Endodermal cell (in vitro differentiated cells): ENCODE data around the gene DHRS7C. TPM values are rescaled to one million over a fixed set of nuclear protein-coding genes. Genes with fewer than 3 reads are reported as not detected.

Experiments
- DNase-seq: peaks from one replicate; pipeline ENCODE4 v3.0.0-alpha.2; 2017
- H3K27ac ChIP-seq: 2 replicates; pipeline ENCODE4 v1.5.1; 2013; ENCODE audit warnings: mild to moderate bottlenecking, low read depth, low read length, moderate library complexity
- H3K27me3 ChIP-seq: 2 replicates; pipeline ENCODE4 v1.6.1; 2013; ENCODE audit warnings: mild to moderate bottlenecking, low read length, moderate library complexity; ENCODE audit not compliant: insufficient read depth, control insufficient read depth, poor library complexity, severe bottlenecking
- H3K36me3 ChIP-seq: 2 replicates; pipeline ENCODE4 v1.7.0; 2013; ENCODE audit warnings: mild to moderate bottlenecking, low read length, moderate library complexity; ENCODE audit not compliant: control insufficient read depth, insufficient read depth
- H3K4me1 ChIP-seq: one replicate; pipeline ENCODE4 v1.7.0; 2013; ENCODE audit warnings: low read length; ENCODE audit not compliant: control insufficient read depth, insufficient read depth
- H3K4me3 ChIP-seq: 2 replicates; pipeline ENCODE4 v1.5.1; 2013; ENCODE audit warnings: mild to moderate bottlenecking, low read length, moderate library complexity
- H3K9ac ChIP-seq: 2 replicates; pipeline ENCODE4 v1.6.1; 2013; ENCODE audit warnings: mild to moderate bottlenecking, low read length, moderate library complexity; ENCODE audit not compliant: poor library complexity, severe bottlenecking; ENCODE audit errors: extremely low read depth
- H3K9me3 ChIP-seq: 2 replicates; pipeline ENCODE4 v1.6.1; 2013; ENCODE audit warnings: mild to moderate bottlenecking, low read length, moderate library complexity; ENCODE audit not compliant: control insufficient read depth
- H3K27ac Mint-ChIP-seq: 2 replicates; pipeline ENCODE4 v1.8.0; 2020; ENCODE audit warnings: mixed read lengths
- H3K27me3 Mint-ChIP-seq: 2 replicates; pipeline ENCODE4 v1.8.0; 2021; ENCODE audit warnings: mild to moderate bottlenecking, mixed read lengths; ENCODE audit not compliant: insufficient read depth
- H3K36me3 Mint-ChIP-seq: 2 replicates; pipeline ENCODE4 v1.8.0; 2020; ENCODE audit warnings: low read depth, mixed read lengths
- H3K4me1 Mint-ChIP-seq: 2 replicates; pipeline ENCODE4 v1.8.0; 2020; ENCODE audit warnings: mixed read lengths
- H3K4me3 Mint-ChIP-seq: 2 replicates; pipeline ENCODE4 v1.8.0; 2020; ENCODE audit warnings: mild to moderate bottlenecking, moderate library complexity, mixed read lengths
- H3K9me3 Mint-ChIP-seq: 2 replicates; pipeline ENCODE4 v1.8.0; 2020; ENCODE audit warnings: mild to moderate bottlenecking, mixed read lengths
- WGBS, 2 experiments: methylation state at CpG; one replicate each; pipeline versions ENCODE4 v1.1.5 to v1.1.7; 2013; ENCODE audit warnings: missing lambda C conversion rate in 2 of 2, mixed read lengths in 1 of 2; ENCODE audit not compliant: insufficient coverage in 1 of 2, insufficient read length in 1 of 2; 5-methylcytosine and 5-hydroxymethylcytosine counted together
- total RNA-seq, 2 donors: library from RNA; stranded (reverse); fragmentation: NEBNext Ultra II Directional in 1 of 2; extraction: Animal tissue kit (Norgen Biotek cat#: 25700) in 1 of 2; gene quantifications; 2 replicates in 1 of 2; 3 replicates in 1 of 2; pipeline ENCODE4 v1.2.1, GENCODE V29; 2021
- TF ChIP-seq, protein P1 (sequence below): fragments of 200-600 bp; sonication (generic); conservative IDR thresholded peaks from 2 replicates; pipeline ENCODE4 v1.5.0; 2021; ENCODE audit warnings: antibody characterized with exemption, mild to moderate bottlenecking

The DHRS7C gene
- total RNA-seq, 2 donors from 2014 or later, result not detected

- Histone ChIP-seq H3K4me3 (no peak overlapping the region), H3K27me3 (no peaks in the 10 kb centered on the region), H3K9me3 (no peaks in the 10 kb centered on the region), H3K4me1 (no peaks in the 10 kb centered on the region), H3K9ac (no peak overlapping the region), H3K27ac (no peak overlapping the region), H3K36me3 (no peaks in the 10 kb centered on the region)
- DNase-seq, result no peak
- Mint-ChIP-seq H3K9me3 (peaks cover 2% of the 10 kb centered on the region), H3K4me3 (no peak overlapping the region), H3K36me3 (no peaks in the 10 kb centered on the region), H3K27ac (no peak overlapping the region), H3K27me3 (peaks cover 20% of the 10 kb centered on the region), H3K4me1 (peaks cover 5% of the 10 kb centered on the region)
- TF ChIP-seq, protein P1, sequence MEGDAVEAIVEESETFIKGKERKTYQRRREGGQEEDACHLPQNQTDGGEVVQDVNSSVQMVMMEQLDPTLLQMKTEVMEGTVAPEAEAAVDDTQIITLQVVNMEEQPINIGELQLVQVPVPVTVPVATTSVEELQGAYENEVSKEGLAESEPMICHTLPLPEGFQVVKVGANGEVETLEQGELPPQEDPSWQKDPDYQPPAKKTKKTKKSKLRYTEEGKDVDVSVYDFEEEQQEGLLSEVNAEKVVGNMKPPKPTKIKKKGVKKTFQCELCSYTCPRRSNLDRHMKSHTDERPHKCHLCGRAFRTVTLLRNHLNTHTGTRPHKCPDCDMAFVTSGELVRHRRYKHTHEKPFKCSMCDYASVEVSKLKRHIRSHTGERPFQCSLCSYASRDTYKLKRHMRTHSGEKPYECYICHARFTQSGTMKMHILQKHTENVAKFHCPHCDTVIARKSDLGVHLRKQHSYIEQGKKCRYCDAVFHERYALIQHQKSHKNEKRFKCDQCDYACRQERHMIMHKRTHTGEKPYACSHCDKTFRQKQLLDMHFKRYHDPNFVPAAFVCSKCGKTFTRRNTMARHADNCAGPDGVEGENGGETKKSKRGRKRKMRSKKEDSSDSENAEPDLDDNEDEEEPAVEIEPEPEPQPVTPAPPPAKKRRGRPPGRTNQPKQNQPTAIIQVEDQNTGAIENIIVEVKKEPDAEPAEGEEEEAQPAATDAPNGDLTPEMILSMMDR, result no peak
- WGBS, 2 experiments, result 86 to 100% methylated on average over 2 to 3 of the region's 3 CpGs
Measured at GRCh38 chr17:9780552-9780951, 10.8 kb downstream of the DHRS7C start.

- H3K4me1 ChIP-seq, result no peaks in the 10 kb centered on the region
- H3K27ac Mint-ChIP-seq, result no peak overlapping the region
- H3K4me3 Mint-ChIP-seq, result no peak overlapping the region
- no peaks in the 10 kb centered on the region for H3K36me3 ChIP-seq
- H3K9me3 Mint-ChIP-seq, result peaks cover 2% of the 10 kb centered on the region
- no peaks in the 10 kb centered on the region for H3K36me3 Mint-ChIP-seq
- no peak overlapping the region for H3K9ac ChIP-seq
- no peak overlapping the region for H3K27ac ChIP-seq
- DNase-seq, result no peak
- H3K27me3 ChIP-seq, result no peaks in the 10 kb centered on the region
- 87 to 95% methylated on average over 9 of the region's 9 CpGs for WGBS, 2 experiments
- H3K4me1 Mint-ChIP-seq, result peaks cover 5% of the 10 kb centered on the region
- no peak overlapping the region for H3K4me3 ChIP-seq
- H3K27me3 Mint-ChIP-seq, result peaks cover 12% of the 10 kb centered on the region
- H3K9me3 ChIP-seq, result no peaks in the 10 kb centered on the region
- TF ChIP-seq, protein P1, result no peak
Measured at GRCh38 chr17:9776911-9777310, 14.5 kb downstream of the DHRS7C start.

DNA sequence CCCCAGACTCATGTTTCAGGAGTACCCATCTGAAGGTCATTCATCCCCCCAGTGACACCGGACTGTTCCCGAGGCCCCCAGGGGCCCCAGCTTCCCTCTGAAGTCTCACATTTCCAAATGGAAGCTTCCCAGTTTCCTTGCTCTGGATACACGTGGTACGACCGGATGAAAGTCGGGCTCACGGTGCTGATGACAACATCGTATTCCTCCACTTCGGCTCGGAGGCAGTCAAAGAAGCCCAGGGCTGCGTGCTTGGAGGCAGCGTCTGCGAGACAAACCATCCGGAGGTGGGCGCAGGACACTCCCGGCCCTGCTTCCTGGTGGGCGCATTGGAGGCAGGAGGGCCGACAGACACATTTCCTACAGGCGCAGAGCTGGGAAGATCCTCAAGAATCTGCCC lies 18.7 kb downstream of the DHRS7C start:
- H3K27me3 Mint-ChIP-seq, result peaks cover 3% of the 10 kb centered on the region
- H3K4me3 Mint-ChIP-seq, result no peak overlapping the region
- TF ChIP-seq, protein P1, result no peak
- Histone ChIP-seq H3K36me3 (no peaks in the 10 kb centered on the region), H3K27me3 (no peaks in the 10 kb centered on the region), H3K4me3 (no peak overlapping the region), H3K9me3 (no peaks in the 10 kb centered on the region), H3K27ac (no peak overlapping the region), H3K9ac (no peak overlapping the region), H3K4me1 (no peaks in the 10 kb centered on the region)
- peaks cover 3% of the 10 kb centered on the region for H3K4me1 Mint-ChIP-seq
- 92 to 96% methylated on average over 14 to 19 of the region's 19 CpGs for WGBS, 2 experiments
- no peaks in the 10 kb centered on the region for H3K36me3 Mint-ChIP-seq
- DNase-seq, result no peak
- H3K9me3 Mint-ChIP-seq, result peaks cover 2% of the 10 kb centered on the region
- no peak overlapping the region for H3K27ac Mint-ChIP-seq
